A673 (cell line): ENCODE results near the gene SP6. TPM values are rescaled to one million over a fixed set of nuclear protein-coding genes. Genes with fewer than 3 reads are reported as not detected.

Source experiments
- BruUV-seq: library from RNA; stranded (reverse); fragments of 400-500 nt; replicated peaks from 2 replicates; lab custom pipeline; 2021; lab: Mats Ljungman, UMichigan
- CTCF ChIA-PET: fragments of 300-600 bp; sonication (Branson Sonifier 250); formaldehyde crosslinking; loops from one replicate; lab custom pipeline; 2022; ENCODE audit warnings: antibody characterized with exemption; lab: Charles Lee
- POLR2A ChIA-PET: fragments of 300-600 bp; sonication (Branson Sonifier 250); formaldehyde crosslinking; loops from one replicate; lab custom pipeline; 2022; ENCODE audit warnings: antibody characterized with exemption; ENCODE audit not compliant: low non-redundant PET; lab: Charles Lee
- DNase-seq: peaks from one replicate; pipeline ENCODE4 v3.0.0-alpha.2; 2015; ENCODE audit warnings: low spot score
- H3K27ac ChIP-seq: fragments of 200-600 bp; sonication (generic); 2 replicates; pipeline ENCODE4 v1.5.1; 2016; ENCODE audit warnings: mixed run types, low read depth, mild to moderate bottlenecking, mixed read lengths, antibody characterized with exemption, low read length; ENCODE audit not compliant: poor library complexity, severe bottlenecking
- H3K27me3 ChIP-seq: fragments of 200-600 bp; sonication (generic); replicated peaks from 2 replicates; pipeline ENCODE4 v1.6.1; 2017; ENCODE audit warnings: mixed run types, low read depth, mild to moderate bottlenecking, mixed read lengths, antibody characterized with exemption, low read length; ENCODE audit not compliant: insufficient read depth, poor library complexity
- H3K36me3 ChIP-seq: fragments of 200-600 bp; sonication (generic); 2 replicates; pipeline ENCODE4 v1.6.1; 2016; ENCODE audit warnings: mixed run types, mild to moderate bottlenecking, mixed read lengths, antibody characterized with exemption, low read length; ENCODE audit not compliant: insufficient read depth, poor library complexity, severe bottlenecking
- H3K4me1 ChIP-seq: fragments of 200-600 bp; sonication (generic); 2 replicates; pipeline ENCODE4 v1.6.1; 2017; ENCODE audit warnings: mixed run types, mild to moderate bottlenecking, mixed read lengths, antibody characterized with exemption, low read length; ENCODE audit not compliant: insufficient read depth, poor library complexity, severe bottlenecking
- H3K4me3 ChIP-seq: fragments of 200-600 bp; sonication (generic); 2 replicates; pipeline ENCODE4 v1.5.1; 2016; ENCODE audit warnings: low read depth, mixed run types, mild to moderate bottlenecking, mixed read lengths, low read length; ENCODE audit not compliant: poor library complexity, severe bottlenecking
- H3K9me3 ChIP-seq: fragments of 200-600 bp; sonication (generic); 2 replicates; pipeline ENCODE4 v1.6.1; 2016; ENCODE audit warnings: mixed run types, low read depth, mild to moderate bottlenecking, mixed read lengths, antibody characterized with exemption, low read length; ENCODE audit not compliant: poor library complexity, severe bottlenecking
- CTCF ChIP-seq: fragments of 300-800, 200-600 bp; sonication (generic); conservative IDR thresholded peaks from 2 replicates; pipeline ENCODE4 v1.5.1; 2017; ENCODE audit warnings: low read depth, mild to moderate bottlenecking, antibody characterized with exemption, low read length, moderate library complexity, mixed read lengths
- EZH2 ChIP-seq: fragments of 200-600 bp; sonication (generic); IDR thresholded peaks from 2 replicates; pipeline ENCODE4 v1.6.1; 2017; ENCODE audit warnings: borderline replicate concordance, low read depth, mild to moderate bottlenecking, mixed read lengths, antibody characterized with exemption, low read length; ENCODE audit not compliant: poor library complexity, severe bottlenecking
- intact Hi-C: fragments of 100-400 bp; cut with micrococcal nuclease; formaldehyde crosslinking; loops from one replicate; pipeline ENCODE4 v1.10.0; 2022; ENCODE audit not compliant: unreplicated experiment
- total RNA-seq: library from RNA; stranded (reverse); gene quantifications from 2 replicates; pipeline ENCODE4 v1.2.3, GENCODE V29; 2021

SP6 gene
- total RNA-seq, 1 experiment from 2014 or later = 0.15 TPM

- Histone ChIP-seq H3K4me1 (no peaks in the 10 kb centered on the region), H3K9me3 (no peaks in the 10 kb centered on the region), H3K27ac (no peak overlapping the region), H3K36me3 (no peaks in the 10 kb centered on the region), H3K27me3 (no peaks in the 10 kb centered on the region), H3K4me3 (peak overlapping the region; percentile 74)
- intact Hi-C loops = no loop called here
- no peak for DNase-seq
- POLR2A ChIA-PET = no interaction called here
- CTCF ChIA-PET = no interaction called here
- BruUV-seq = TSS peak; percentile 41
- no peak for TF ChIP-seq CTCF
- no peak for TF ChIP-seq EZH2
Observed at GRCh38 chr17:47897561-47897960, 46.6 kb upstream of the SP6 start.

- no peak for DNase-seq
- no peak for TF ChIP-seq CTCF
- TF ChIP-seq EZH2 = no peak
- H3K27me3 ChIP-seq = no peaks in the 10 kb centered on the region
- intact Hi-C loops = no loop called here
- H3K36me3 ChIP-seq = no peaks in the 10 kb centered on the region
- peak overlapping the region; percentile 97 for H3K27ac ChIP-seq
- H3K4me1 ChIP-seq = no peaks in the 10 kb centered on the region
- H3K9me3 ChIP-seq = no peaks in the 10 kb centered on the region
- BruUV-seq = no TSS peak
- H3K4me3 ChIP-seq = peak overlapping the region; percentile 74
- ChIA-PET CTCF (no interaction called here), POLR2A (no interaction called here)
Observed at GRCh38 chr17:47896672-47897490, 45.9 kb upstream of the SP6 start.

- TF ChIP-seq CTCF = no peak
- no peak for TF ChIP-seq EZH2
- CTCF ChIA-PET = no interaction called here
Observed at GRCh38 chr17:47895856-47896671, 45.1 kb upstream of the SP6 start, which contains the start of gene SP2. Gene SP2 (plus strand): TSS chr17:47896236. CDS start chr17:47896287, 51 bp downstream.

More at GRCh38 chr17:47895856-47896671, 45.1 kb upstream of the SP6 start, which contains the start of gene SP2:
- peak; percentile 98 for DNase-seq
- H3K4me1 ChIP-seq = no peaks in the 10 kb centered on the region
- H3K27ac ChIP-seq = peak within 1 kb of the TSS; percentile 97
- BruUV-seq = no TSS peak
- H3K9me3 ChIP-seq = no peaks in the 10 kb centered on the region
- no peaks in the 10 kb centered on the region for H3K27me3 ChIP-seq
- intact Hi-C loops = no loop called here
- POLR2A ChIA-PET = no interaction called here
- H3K36me3 ChIP-seq = no peaks in the 10 kb centered on the region
- peak within 1 kb of the TSS; percentile 74 for H3K4me3 ChIP-seq
